Measurements from ENCODE around the gene DMAC2L.
"Not testable (repeated sequence)": the region's sequence is repeated elsewhere in the genome, so short reads cannot be mapped to it uniquely, and the experiment has no call there.

Gene DMAC2L

DNA sequence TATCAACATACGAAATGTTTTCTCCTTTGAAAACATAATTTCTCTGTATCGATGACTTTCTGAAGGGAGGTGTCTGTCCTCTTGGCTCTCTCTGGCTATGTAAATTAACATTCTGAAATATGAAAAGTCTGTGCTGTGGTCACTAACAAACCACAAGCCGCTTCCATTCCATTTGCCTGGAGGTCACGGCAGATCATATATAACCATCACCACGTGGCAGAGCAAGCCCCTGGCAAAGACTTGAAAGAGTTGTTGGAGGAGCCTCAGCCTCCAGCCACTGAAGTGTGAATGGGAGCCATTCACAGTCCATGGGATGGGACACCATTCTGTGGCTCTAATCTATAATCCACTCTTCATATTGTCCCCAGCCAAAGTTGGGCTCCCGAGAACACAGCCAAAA lies 45.0 kb downstream of the DMAC2L start:
- DNase-seq, result no peak

- DNase-seq, result no peak
Measured at GRCh38 chr14:50357753-50358395, 45.8 kb downstream of the DMAC2L start.

DNA sequence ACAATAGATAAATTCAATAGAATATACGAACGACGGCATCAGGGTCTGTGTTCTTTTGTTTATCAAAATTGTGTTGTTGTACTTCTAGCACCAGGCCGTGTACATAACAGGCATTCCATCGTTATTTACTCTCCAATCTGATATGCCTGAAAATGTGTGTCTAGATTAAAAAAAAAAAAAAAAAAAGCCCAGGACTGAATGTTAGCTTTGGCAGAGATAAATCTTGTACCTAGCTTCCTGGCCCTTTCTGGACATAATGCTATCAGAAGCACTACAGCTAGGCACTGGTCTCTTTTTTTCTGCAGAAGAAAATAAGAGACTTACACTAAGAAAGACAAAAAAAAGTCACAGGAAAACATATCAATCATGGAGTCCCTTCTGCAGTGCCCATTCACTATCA lies 47.5 kb downstream of the DMAC2L start:
- no peak for DNase-seq

GRCh38 chr14:50360093-50360492 lies 48.0 kb downstream of the DMAC2L start:
- no peak for DNase-seq

DNA sequence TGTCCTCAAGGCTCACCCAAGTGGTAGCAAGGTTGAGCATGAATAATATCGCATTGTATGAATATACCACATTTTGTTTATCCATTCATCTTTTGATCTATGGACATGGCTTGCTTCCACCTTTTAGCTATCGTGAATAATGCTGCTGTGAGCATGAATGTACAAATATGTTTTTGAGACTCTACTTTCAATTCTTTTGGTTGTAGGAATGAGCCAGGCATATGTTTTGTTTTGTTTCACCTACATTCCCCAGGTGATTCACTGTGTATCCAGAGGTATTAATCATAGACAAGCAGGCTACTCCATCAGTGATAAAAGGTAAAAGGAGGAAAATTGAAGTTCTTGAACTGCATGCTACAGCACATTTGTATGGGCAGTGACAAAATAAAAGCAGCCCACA lies 48.7 kb downstream of the DMAC2L start:
- no peak for DNase-seq

DNA sequence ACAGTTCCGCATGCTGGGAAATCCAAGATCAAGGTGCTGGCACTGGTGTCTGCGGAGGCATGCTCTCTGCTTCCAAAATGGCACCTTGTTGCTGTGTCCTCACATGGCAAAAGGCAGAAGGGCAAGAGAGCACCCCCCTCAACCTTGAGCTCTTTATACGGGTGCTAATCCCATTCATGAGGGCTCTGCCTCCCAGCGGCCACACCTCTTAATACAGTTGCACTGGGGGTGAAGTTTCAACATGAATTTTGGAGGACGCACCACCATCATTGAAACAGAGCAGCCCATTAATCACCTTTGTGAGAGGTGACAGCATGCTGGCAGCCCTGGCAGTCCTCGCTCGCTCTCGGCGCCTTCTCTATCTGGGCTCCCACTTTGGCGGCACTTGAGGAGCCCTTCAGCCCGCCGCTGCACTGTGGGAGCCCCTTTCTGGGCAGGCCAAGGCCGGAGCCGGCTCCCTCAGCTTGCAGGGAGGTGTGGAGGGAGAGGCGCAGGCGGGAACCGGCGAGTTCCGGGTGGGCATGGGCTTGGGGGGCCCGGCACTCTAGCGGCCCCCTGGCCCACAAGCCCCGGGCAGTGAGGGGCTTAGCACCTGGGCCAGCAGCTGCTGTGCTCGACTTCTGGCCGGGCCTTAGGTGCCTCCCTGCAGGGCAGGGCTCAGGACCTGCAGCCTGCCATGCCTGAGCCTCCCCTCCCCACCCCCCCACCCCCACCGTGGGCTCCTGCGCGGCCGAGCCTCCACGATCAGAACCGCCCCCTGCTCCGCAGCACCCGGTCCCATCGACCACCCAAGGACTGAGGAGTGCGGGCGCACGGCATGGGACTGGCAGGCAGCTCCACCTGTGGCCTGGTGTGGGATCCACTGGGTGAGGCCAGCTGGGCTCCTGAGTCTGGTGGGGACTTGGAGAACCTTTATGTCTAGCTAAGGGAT lies 49.6 kb downstream of the DMAC2L start:
- not testable (repeated sequence) for DNase-seq

- DNase-seq, result peak; percentile 18 to 27
Measured at GRCh38 chr14:50362764-50363713, 50.9 kb downstream of the DMAC2L start.

DNA sequence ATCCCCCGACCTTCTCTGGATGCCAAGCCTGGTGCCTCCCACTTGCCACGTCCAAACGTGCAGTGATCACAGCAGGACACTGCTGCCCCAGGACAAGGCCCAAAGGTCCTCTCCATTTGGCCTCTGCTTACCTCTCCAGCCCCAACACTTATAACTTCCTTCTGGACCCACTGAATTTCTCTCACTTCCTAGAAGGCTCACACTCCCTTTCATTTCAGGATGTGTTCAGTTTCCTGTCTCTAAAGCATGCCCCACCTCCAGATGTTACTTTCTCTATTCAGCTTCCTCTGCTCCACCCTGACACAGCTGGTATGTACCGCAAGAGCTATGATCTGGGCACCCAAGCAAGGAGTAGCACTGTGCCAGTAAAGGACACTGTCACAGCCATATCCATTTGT lies 51.6 kb downstream of the DMAC2L start:
- DNase-seq, result peak; percentile 19 to 36

- no peak for DNase-seq
Measured at GRCh38 chr14:50364792-50365191, 52.7 kb downstream of the DMAC2L start.

- DNase-seq, result not testable (repeated sequence)
Measured at GRCh38 chr14:50365572-50365971, 53.4 kb downstream of the DMAC2L start.

GRCh38 chr14:50366115-50366514 lies 54.0 kb downstream of the DMAC2L start:
- DNase-seq, result no peak

- DNase-seq, result no peak
Measured at GRCh38 chr14:50366589-50366988, 54.5 kb downstream of the DMAC2L start.

GRCh38 chr14:50371546-50371945 lies 59.4 kb downstream of the DMAC2L start:
- DNase-seq, result no peak

- no peak for DNase-seq
Measured at GRCh38 chr14:50373959-50374358, 61.8 kb downstream of the DMAC2L start.

GRCh38 chr14:50375760-50376159 lies 63.6 kb downstream of the DMAC2L start:
- DNase-seq, result no peak

Data from stimulated activated CD4-positive, alpha-beta T cell treated with anti-CD3 and anti-CD28 coated beads, Interleukin-2, amount 100 ng/mL, for 24 hours (primary cell).